ENCODE measurements around the gene PRKCH.

The PRKCH gene

GRCh38 chr14:61498303-61498702 lies 176.9 kb downstream of the PRKCH start:
- Histone ChIP-seq H3K4me1 (ENCODE audit: control insufficient read depth, insufficient read depth, low read length, unreplicated experiment) (peaks cover 42% of the 10 kb centered on the region), H3K4me3 (ENCODE audit: low read depth, low read length) (no peak overlapping the region), H2AFZ (ENCODE audit: low read length, unreplicated experiment) (peak overlapping the region; percentile 19), H3K36me3 (ENCODE audit: insufficient read depth, low read length) (no peaks in the 10 kb centered on the region), H3K27me3 (ENCODE audit: insufficient read depth, low read length) (no peaks in the 10 kb centered on the region), H3K79me2 (ENCODE audit: control insufficient read depth, insufficient read depth, low read length, unreplicated experiment) (no peaks in the 10 kb centered on the region), H3K27ac (ENCODE audit: low read depth, low read length) (peak overlapping the region; percentile 11; the same call in 1 of the 2 replicates)

GRCh38 chr14:61498811-61499210 lies 177.4 kb downstream of the PRKCH start:
- Histone ChIP-seq H3K27me3 (ENCODE audit: insufficient read depth, low read length) (no peaks in the 10 kb centered on the region), H3K27ac (ENCODE audit: low read depth, low read length) (peak overlapping the region; percentile 11; the same call in 1 of the 2 replicates), H3K4me1 (ENCODE audit: control insufficient read depth, insufficient read depth, low read length, unreplicated experiment) (peaks cover 40% of the 10 kb centered on the region), H3K4me3 (ENCODE audit: low read depth, low read length) (no peak overlapping the region), H3K79me2 (ENCODE audit: control insufficient read depth, insufficient read depth, low read length, unreplicated experiment) (no peaks in the 10 kb centered on the region), H3K36me3 (ENCODE audit: insufficient read depth, low read length) (no peaks in the 10 kb centered on the region), H2AFZ (ENCODE audit: low read length, unreplicated experiment) (peak overlapping the region; percentile 19)

GRCh38 chr14:61499991-61500390 lies 178.6 kb downstream of the PRKCH start:
- no peak overlapping the region for H3K27ac ChIP-seq (ENCODE audit: low read depth, low read length)
- no peak overlapping the region for H3K4me3 ChIP-seq (ENCODE audit: low read depth, low read length)
- no peaks in the 10 kb centered on the region for H3K79me2 ChIP-seq (ENCODE audit: control insufficient read depth, insufficient read depth, low read length, unreplicated experiment)
- no peaks in the 10 kb centered on the region for H3K27me3 ChIP-seq (ENCODE audit: insufficient read depth, low read length)
- H3K4me1 ChIP-seq (ENCODE audit: control insufficient read depth, insufficient read depth, low read length, unreplicated experiment), result peaks cover 32% of the 10 kb centered on the region
- no peaks in the 10 kb centered on the region for H3K36me3 ChIP-seq (ENCODE audit: insufficient read depth, low read length)
- no peak overlapping the region for H2AFZ ChIP-seq (ENCODE audit: low read length, unreplicated experiment)

- Histone ChIP-seq H3K4me3 (ENCODE audit: low read depth, low read length) (no peak overlapping the region), H3K36me3 (ENCODE audit: insufficient read depth, low read length) (no peaks in the 10 kb centered on the region), H3K79me2 (ENCODE audit: control insufficient read depth, insufficient read depth, low read length, unreplicated experiment) (no peaks in the 10 kb centered on the region), H3K4me1 (ENCODE audit: control insufficient read depth, insufficient read depth, low read length, unreplicated experiment) (peaks cover 32% of the 10 kb centered on the region), H2AFZ (ENCODE audit: low read length, unreplicated experiment) (no peak overlapping the region), H3K27me3 (ENCODE audit: insufficient read depth, low read length) (no peaks in the 10 kb centered on the region), H3K27ac (ENCODE audit: low read depth, low read length) (no peak overlapping the region)
These were observed 180.5 kb downstream of the PRKCH start for GRCh38 chr14:61501714-61502458.

GRCh38 chr14:61502459-61503093 lies 181.2 kb downstream of the PRKCH start:
- Histone ChIP-seq H3K27me3 (ENCODE audit: insufficient read depth, low read length) (no peaks in the 10 kb centered on the region), H3K79me2 (ENCODE audit: control insufficient read depth, insufficient read depth, low read length, unreplicated experiment) (no peaks in the 10 kb centered on the region), H2AFZ (ENCODE audit: low read length, unreplicated experiment) (no peak overlapping the region), H3K27ac (ENCODE audit: low read depth, low read length) (no peak overlapping the region), H3K4me3 (ENCODE audit: low read depth, low read length) (no peak overlapping the region), H3K36me3 (ENCODE audit: insufficient read depth, low read length) (no peaks in the 10 kb centered on the region), H3K4me1 (ENCODE audit: control insufficient read depth, insufficient read depth, low read length, unreplicated experiment) (peaks cover 32% of the 10 kb centered on the region)

GRCh38 chr14:61503167-61503801 lies 181.9 kb downstream of the PRKCH start:
- H3K27ac ChIP-seq (ENCODE audit: low read depth, low read length), result no peak overlapping the region
- no peak overlapping the region for H3K4me3 ChIP-seq (ENCODE audit: low read depth, low read length)
- H2AFZ ChIP-seq (ENCODE audit: low read length, unreplicated experiment), result no peak overlapping the region
- H3K4me1 ChIP-seq (ENCODE audit: control insufficient read depth, insufficient read depth, low read length, unreplicated experiment), result peaks cover 30% of the 10 kb centered on the region
- H3K36me3 ChIP-seq (ENCODE audit: insufficient read depth, low read length), result no peaks in the 10 kb centered on the region
- H3K27me3 ChIP-seq (ENCODE audit: insufficient read depth, low read length), result no peaks in the 10 kb centered on the region
- no peaks in the 10 kb centered on the region for H3K79me2 ChIP-seq (ENCODE audit: control insufficient read depth, insufficient read depth, low read length, unreplicated experiment)

- Histone ChIP-seq H3K27ac (ENCODE audit: low read depth, low read length) (no peak overlapping the region), H2AFZ (ENCODE audit: low read length, unreplicated experiment) (no peak overlapping the region), H3K27me3 (ENCODE audit: insufficient read depth, low read length) (no peaks in the 10 kb centered on the region), H3K79me2 (ENCODE audit: control insufficient read depth, insufficient read depth, low read length, unreplicated experiment) (no peaks in the 10 kb centered on the region), H3K4me3 (ENCODE audit: low read depth, low read length) (no peak overlapping the region), H3K4me1 (ENCODE audit: control insufficient read depth, insufficient read depth, low read length, unreplicated experiment) (peaks cover 14% of the 10 kb centered on the region), H3K36me3 (ENCODE audit: insufficient read depth, low read length) (no peaks in the 10 kb centered on the region)
These were observed 183.5 kb downstream of the PRKCH start for GRCh38 chr14:61504901-61505300.

GRCh38 chr14:61505815-61506809 lies 184.7 kb downstream of the PRKCH start:
- H3K27ac ChIP-seq (ENCODE audit: low read depth, low read length), result no peak overlapping the region
- H3K4me1 ChIP-seq (ENCODE audit: control insufficient read depth, insufficient read depth, low read length, unreplicated experiment), result peaks cover 13% of the 10 kb centered on the region
- no peaks in the 10 kb centered on the region for H3K36me3 ChIP-seq (ENCODE audit: insufficient read depth, low read length)

GRCh38 chr14:61508526-61508925 lies 187.1 kb downstream of the PRKCH start:
- no peak overlapping the region for H2AFZ ChIP-seq (ENCODE audit: low read length, unreplicated experiment)
- H3K4me1 ChIP-seq (ENCODE audit: control insufficient read depth, insufficient read depth, low read length, unreplicated experiment), result peaks cover 23% of the 10 kb centered on the region
- no peak overlapping the region for H3K4me3 ChIP-seq (ENCODE audit: low read depth, low read length)
- H3K36me3 ChIP-seq (ENCODE audit: insufficient read depth, low read length), result no peaks in the 10 kb centered on the region
- no peaks in the 10 kb centered on the region for H3K27me3 ChIP-seq (ENCODE audit: insufficient read depth, low read length)
- H3K27ac ChIP-seq (ENCODE audit: low read depth, low read length), result no peak overlapping the region
- H3K79me2 ChIP-seq (ENCODE audit: control insufficient read depth, insufficient read depth, low read length, unreplicated experiment), result no peaks in the 10 kb centered on the region

More at GRCh38 chr14:61505815-61506809, 184.7 kb downstream of the PRKCH start:
- Histone ChIP-seq H2AFZ (ENCODE audit: low read length, unreplicated experiment) (no peak overlapping the region), H3K79me2 (ENCODE audit: control insufficient read depth, insufficient read depth, low read length, unreplicated experiment) (no peaks in the 10 kb centered on the region), H3K4me3 (ENCODE audit: low read depth, low read length) (no peak overlapping the region), H3K27me3 (ENCODE audit: insufficient read depth, low read length) (no peaks in the 10 kb centered on the region)
